Endothelial cell of umbilical vein (primary cell): Measurements from ENCODE around the gene PLEKHG5. TPM values are rescaled to one million over a fixed set of nuclear protein-coding genes. Genes with fewer than 3 reads are reported as not detected.

Experiments used
- BruUV-seq: library from RNA; stranded (reverse); fragments of 400-500 nt; replicated peaks from 2 replicates; lab custom pipeline; 2021; lab: Mats Ljungman, UMichigan
- CTCF ChIA-PET: fragments of 300-600, 350-600 bp; sonication (Branson Sonifier 250); formaldehyde crosslinking; loops from one replicate; lab custom pipeline; 2021; ENCODE audit warnings: antibody characterized with exemption, inconsistent platforms; lab: Charles Lee
- POLR2A ChIA-PET: fragments of 300-600, 350-600 bp; sonication (Branson Sonifier 250); formaldehyde crosslinking; loops from one replicate; lab custom pipeline; 2021; ENCODE audit warnings: antibody characterized with exemption, inconsistent platforms; lab: Charles Lee
- DNase-seq: peaks from one replicate; pipeline ENCODE4 v3.0.0-alpha.2; 2011; ENCODE audit warnings: low read depth, low spot score
- FAIRE-seq: peaks from 2 replicates; lab custom pipeline; 2011; peaks lifted over from hg19 to GRCh38; lab: Jason Lieb, UNC
- H2AFZ ChIP-seq: 2 replicates; pipeline ENCODE4 v1.6.0; 2012; ENCODE audit warnings: low read depth, low read length, control low read depth, inconsistent platforms
- H3K27ac ChIP-seq: 2 replicates; pipeline ENCODE4 v1.5.1; 2011; ENCODE audit warnings: low read depth, mild to moderate bottlenecking, control low read depth, low read length, moderate library complexity; ENCODE audit not compliant: insufficient read depth
- H3K27me3 ChIP-seq, 2 experiments: 2 replicates each; pipeline versions ENCODE4 v1.6.0 to v1.6.1; 2011; ENCODE audit warnings: low read length in 2 of 2, mixed read lengths in 1 of 2; ENCODE audit not compliant: control insufficient read depth in 2 of 2, insufficient read depth in 2 of 2
- H3K36me3 ChIP-seq, 2 experiments: 2 replicates in 1 of 2; 3 replicates in 1 of 2; pipeline ENCODE4 v1.5.1; 2011; ENCODE audit warnings: low read length in 2 of 2, mild to moderate bottlenecking in 1 of 2, moderate library complexity in 1 of 2; ENCODE audit not compliant: control insufficient read depth in 2 of 2, insufficient read depth in 2 of 2; ENCODE audit errors: extremely low read depth in 1 of 2
- H3K4me1 ChIP-seq: 3 replicates; pipeline ENCODE4 v1.5.1; 2011; ENCODE audit warnings: mild to moderate bottlenecking, low read length; ENCODE audit not compliant: control insufficient read depth, insufficient read depth; ENCODE audit errors: extremely low read depth
- H3K4me2 ChIP-seq: 2 replicates; pipeline ENCODE4 v1.6.1; 2011; ENCODE audit warnings: low read length, control low read depth, mixed read lengths; ENCODE audit not compliant: insufficient read depth
- H3K4me3 ChIP-seq, 3 experiments: fragments of 200-600 bp in 1 of 3; sonication (generic), shearing (Covaris generic) in 1 of 3; replicated peaks in 1 of 3; 2 replicates each; pipeline ENCODE4 v1.5.1; 2011 to 2016; ENCODE audit warnings: control low read depth in 3 of 3, low read length in 3 of 3, mild to moderate bottlenecking in 2 of 3, inconsistent platforms in 1 of 3, low read depth in 1 of 3, moderate library complexity in 1 of 3; ENCODE audit not compliant: insufficient read depth in 1 of 3
- H3K79me2 ChIP-seq: 2 replicates; pipeline ENCODE4 v1.6.0; 2012; ENCODE audit warnings: low read length, inconsistent platforms; ENCODE audit not compliant: control insufficient read depth, insufficient read depth
- H3K9ac ChIP-seq: replicated peaks from 2 replicates; pipeline ENCODE3; 2011; ENCODE audit warnings: low read length, control low read depth; ENCODE audit not compliant: insufficient read depth; ENCODE audit errors: extremely low read depth
- H3K9me1 ChIP-seq: replicated peaks from 3 replicates; pipeline ENCODE4 v1.6.0; 2011; ENCODE audit warnings: mild to moderate bottlenecking, low read length; ENCODE audit not compliant: control insufficient read depth, insufficient read depth; ENCODE audit errors: extremely low read depth
- H3K9me3 ChIP-seq: replicated peaks from 2 replicates; pipeline ENCODE4 v1.5.1; 2012; ENCODE audit warnings: low read length, inconsistent platforms; ENCODE audit not compliant: control insufficient read depth, insufficient read depth
- H4K20me1 ChIP-seq: replicated peaks from 2 replicates; pipeline ENCODE3; 2011; ENCODE audit warnings: mild to moderate bottlenecking, low read length; ENCODE audit not compliant: control insufficient read depth, insufficient read depth; ENCODE audit errors: extremely low read depth
- EZH2 ChIP-seq: IDR thresholded peaks from 2 replicates; pipeline ENCODE4 v1.6.1; 2012; ENCODE audit warnings: borderline replicate concordance, low read depth, mild to moderate bottlenecking, moderate library complexity, low read length, inconsistent platforms; ENCODE audit not compliant: severe bottlenecking
- FOS ChIP-seq: IDR thresholded peaks from 2 replicates; pipeline ENCODE4 v1.6.1; 2011; ENCODE audit warnings: mild to moderate bottlenecking, low read length, moderate library complexity, borderline replicate concordance; ENCODE audit not compliant: insufficient read depth
- GATA2 ChIP-seq: IDR thresholded peaks from 2 replicates; pipeline ENCODE4 v1.7.0; 2011; ENCODE audit warnings: low read depth, mild to moderate bottlenecking, moderate library complexity, mixed read lengths, low read length; ENCODE audit not compliant: insufficient read length, insufficient read depth
- MYC ChIP-seq: IDR thresholded peaks from one replicate; pipeline ENCODE4 v1.6.1; 2011; ENCODE audit warnings: mild to moderate bottlenecking, low read depth, low read length
- POLR2AphosphoS5 ChIP-seq: IDR thresholded peaks from 2 replicates; pipeline ENCODE4 v1.6.1; 2012; ENCODE audit warnings: low read depth, mild to moderate bottlenecking, control low read depth, low read length, moderate library complexity; ENCODE audit not compliant: insufficient read depth
- dilution Hi-C: fragments of 300-500 bp; cut with MboI; formaldehyde crosslinking; loops from one replicate; pipeline ENCODE4 v1.15.0; 2019; ENCODE audit warnings: low sequenced_read_pairs; ENCODE audit not compliant: extremely low pct_ligation_motif_present
- intact Hi-C: fragments of 100-400 bp; cut with micrococcal nuclease; formaldehyde crosslinking; loops from one replicate; pipeline ENCODE4 v1.10.0; 2022
- polyA plus RNA-seq, 4 experiments: library from polyadenylated mRNA; depleted of rRNA in 3 of 4; stranded (reverse) in 3 of 4; unstranded in 1 of 4; fragments of >200 nt; gene quantifications; 2 replicates each; pipeline versions ENCODE4 v1.2.1 to v1.2.3, GENCODE V29; 2011 to 2012; ENCODE audit warnings: missing spikeins in 1 of 4
- total RNA-seq: library from RNA; stranded (reverse); gene quantifications from 2 replicates; pipeline ENCODE4 v1.2.3, GENCODE V29; 2021
- TF ChIP-seq, protein P1 (sequence below), 2 donors: IDR thresholded peaks; 1 replicate in 1 of 2; 2 replicates in 1 of 2; pipeline ENCODE4 v1.5.1; 2011; ENCODE audit warnings: low read length in 2 of 2, mild to moderate bottlenecking in 2 of 2, moderate library complexity in 2 of 2, control low read depth in 1 of 2, inconsistent platforms in 1 of 2, low read depth in 1 of 2; ENCODE audit not compliant: insufficient read depth in 1 of 2; ENCODE audit errors: extremely low read depth in 1 of 2
- TF ChIP-seq, protein P2 (sequence below): IDR thresholded peaks from 2 replicates; pipeline ENCODE4 v1.6.1; 2011; ENCODE audit not compliant: insufficient read depth, insufficient read length

PLEKHG5 gene
- total and polyA plus RNA-seq, 2 donors (not counting 3 experiments of a cell fraction or from before 2014, with no cell fraction given), result 30.6 to 56.9 TPM

- H3K27ac ChIP-seq, result no peak overlapping the region
- ChIA-PET CTCF (interaction anchor here (1.5 to 10.9 kb wide), 2 partner anchors 10 to 28 kb away, joined by 6 to 113 read pairs; no protein-coding TSS in a partner anchor), POLR2A (no interaction called here)
- dilution Hi-C loops (no loop called here), intact Hi-C loops (loop anchor here (10.0 kb wide), 1 partner anchor 289 kb away; the partner anchor contains the start of gene CAMTA1)
- H3K9me1 ChIP-seq, result no peaks in the 10 kb centered on the region
- H3K4me1 ChIP-seq, result peaks cover 37% of the 10 kb centered on the region
- BruUV-seq, result no TSS peak
- H3K36me3 ChIP-seq, result no peaks in the 10 kb centered on the region
- no peak overlapping the region for H3K4me3 ChIP-seq
- DNase-seq (no peak), FAIRE-seq (no peak)
- H3K9ac ChIP-seq, result no peak overlapping the region
- TF ChIP-seq GATA2, result no peak
- TF ChIP-seq POLR2AphosphoS5, result no peak
- TF ChIP-seq, protein P1, sequence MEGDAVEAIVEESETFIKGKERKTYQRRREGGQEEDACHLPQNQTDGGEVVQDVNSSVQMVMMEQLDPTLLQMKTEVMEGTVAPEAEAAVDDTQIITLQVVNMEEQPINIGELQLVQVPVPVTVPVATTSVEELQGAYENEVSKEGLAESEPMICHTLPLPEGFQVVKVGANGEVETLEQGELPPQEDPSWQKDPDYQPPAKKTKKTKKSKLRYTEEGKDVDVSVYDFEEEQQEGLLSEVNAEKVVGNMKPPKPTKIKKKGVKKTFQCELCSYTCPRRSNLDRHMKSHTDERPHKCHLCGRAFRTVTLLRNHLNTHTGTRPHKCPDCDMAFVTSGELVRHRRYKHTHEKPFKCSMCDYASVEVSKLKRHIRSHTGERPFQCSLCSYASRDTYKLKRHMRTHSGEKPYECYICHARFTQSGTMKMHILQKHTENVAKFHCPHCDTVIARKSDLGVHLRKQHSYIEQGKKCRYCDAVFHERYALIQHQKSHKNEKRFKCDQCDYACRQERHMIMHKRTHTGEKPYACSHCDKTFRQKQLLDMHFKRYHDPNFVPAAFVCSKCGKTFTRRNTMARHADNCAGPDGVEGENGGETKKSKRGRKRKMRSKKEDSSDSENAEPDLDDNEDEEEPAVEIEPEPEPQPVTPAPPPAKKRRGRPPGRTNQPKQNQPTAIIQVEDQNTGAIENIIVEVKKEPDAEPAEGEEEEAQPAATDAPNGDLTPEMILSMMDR (IDR thresholded peaks at IDR 0.05; ENCODE audit: extremely low read depth in 1 of 2, insufficient read depth in 1 of 2, low read depth in 1 of 2, low read length in 2 of 2), result no peak
- no peak for TF ChIP-seq MYC
- TF ChIP-seq EZH2, result no peak
- TF ChIP-seq, protein P2, sequence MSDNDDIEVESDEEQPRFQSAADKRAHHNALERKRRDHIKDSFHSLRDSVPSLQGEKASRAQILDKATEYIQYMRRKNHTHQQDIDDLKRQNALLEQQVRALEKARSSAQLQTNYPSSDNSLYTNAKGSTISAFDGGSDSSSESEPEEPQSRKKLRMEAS, result no peak
- TF ChIP-seq FOS, result no peak
- H3K27me3 ChIP-seq, result no peaks in the 10 kb centered on the region
- H3K79me2 ChIP-seq, result no peaks in the 10 kb centered on the region
- H3K4me2 ChIP-seq, result no peak overlapping the region
- no peaks in the 10 kb centered on the region for H3K9me3 ChIP-seq
- H2AFZ ChIP-seq, result no peak overlapping the region
- no peaks in the 10 kb centered on the region for H4K20me1 ChIP-seq
Measured at GRCh38 chr1:6495540-6496364, 4.3 kb upstream of the PLEKHG5 start.
